Stromal cell of bone marrow (primary cell): Measurements from ENCODE around the gene FAM3C.
"Not testable (repeated sequence)": the region's sequence is repeated elsewhere in the genome, so short reads cannot be mapped to it uniquely, and the experiment has no call there.

Source experiments
- DNase-seq: peaks from one replicate; pipeline ENCODE4 v3.0.0-alpha.2; 2012; ENCODE audit warnings: low read depth

Gene FAM3C

GRCh38 chr7:121330053-121330833 is 65.9 kb downstream of the FAM3C start:
- DNase-seq: no peak

- DNase-seq: no peak
These were observed 66.7 kb downstream of the FAM3C start for GRCh38 chr7:121329191-121330052.

GRCh38 chr7:121328508-121329190 is 67.5 kb downstream of the FAM3C start, which contains the start of gene WNT16:
WNT16 (plus strand) TSS chr7:121329000; CDS start chr7:121329293, 293 bp downstream.
- no peak for DNase-seq

DNA sequence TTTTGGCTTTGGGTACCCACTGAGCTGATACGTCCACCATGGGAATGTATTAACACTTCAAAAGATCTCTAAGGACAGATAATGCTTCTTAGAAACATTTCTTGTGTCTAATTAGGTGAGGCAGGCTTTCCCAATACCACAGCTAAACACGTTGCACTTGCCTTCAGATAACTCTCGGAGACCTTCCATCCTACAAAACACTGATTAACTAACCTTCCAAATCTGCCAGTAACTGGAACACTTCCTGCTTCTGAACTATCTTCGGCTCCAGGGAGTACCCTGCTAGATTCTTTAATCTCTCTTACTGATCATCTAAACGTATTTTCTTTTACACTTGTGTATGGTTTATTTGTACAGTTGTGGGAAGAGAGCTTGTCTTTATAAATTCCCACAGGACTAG is 68.4 kb downstream of the FAM3C start:
- DNase-seq: no peak

GRCh38 chr7:121323515-121324302 is 72.4 kb downstream of the FAM3C start:
- DNase-seq: no peak

DNA sequence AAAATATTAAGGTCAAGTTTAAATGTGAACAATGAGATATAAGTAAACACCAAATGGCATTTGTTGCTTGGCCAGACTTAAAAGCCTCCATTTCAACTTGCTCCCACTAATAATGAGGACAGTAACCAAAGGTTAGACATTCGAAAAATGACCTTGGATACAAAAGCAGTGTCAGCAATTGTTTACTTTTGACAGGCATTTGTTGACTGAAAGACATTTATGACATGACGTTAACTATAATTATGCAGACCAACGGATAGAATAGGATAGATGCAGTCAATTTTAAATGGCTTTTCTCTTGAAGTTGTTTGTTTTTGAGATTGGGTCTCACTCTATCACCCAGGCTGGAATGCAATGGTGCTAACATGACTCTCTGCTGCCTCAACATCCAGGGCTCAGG is 73.6 kb downstream of the FAM3C start:
- no peak for DNase-seq

- not testable (repeated sequence) for DNase-seq
These were observed 80.9 kb downstream of the FAM3C start for GRCh38 chr7:121315170-121315569.

DNA sequence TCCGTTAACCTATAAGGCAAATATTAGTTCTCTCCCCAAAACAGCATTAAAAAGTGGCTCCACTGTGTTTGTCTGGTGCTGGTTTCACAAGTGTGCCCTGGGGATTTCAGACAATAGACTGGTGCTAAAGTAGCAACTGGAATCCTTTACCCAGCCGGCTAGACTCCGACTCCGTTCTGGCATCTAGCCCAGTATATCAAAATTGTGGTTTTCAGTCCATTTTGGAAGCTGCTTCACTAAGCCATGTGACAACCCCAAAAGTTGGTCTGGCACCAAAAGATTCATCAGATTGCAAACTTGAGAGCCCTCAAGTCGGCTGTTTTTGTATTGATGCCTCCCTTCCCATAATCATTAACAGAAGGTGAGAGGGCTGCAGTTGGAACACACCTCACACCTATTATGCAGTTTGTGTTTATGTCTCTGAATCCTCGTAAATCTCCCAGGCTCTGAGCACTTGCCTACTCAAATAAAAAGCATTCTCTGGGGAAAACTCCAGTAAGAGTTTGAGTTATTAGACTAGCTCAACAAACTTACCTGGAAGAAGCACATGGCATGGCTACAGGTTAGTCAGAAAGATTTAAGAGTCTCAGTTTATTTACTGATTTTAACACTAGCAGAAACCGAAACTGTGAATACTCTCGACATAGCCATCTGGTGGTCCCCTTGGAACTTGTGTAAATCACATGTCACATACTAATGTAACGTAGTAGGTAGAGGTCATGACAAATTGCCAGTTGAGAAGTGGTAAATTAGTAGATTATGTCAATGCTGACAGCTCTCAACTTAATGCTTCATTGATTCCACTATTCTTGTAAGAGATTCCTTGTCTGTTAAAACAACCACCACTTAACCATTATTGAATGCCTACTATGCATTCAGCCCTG is 82.1 kb downstream of the FAM3C start:
- DNase-seq: peak; percentile 83

GRCh38 chr7:121313220-121313792 is 82.8 kb downstream of the FAM3C start:
- peak; percentile 52 for DNase-seq

- no peak for DNase-seq
These were observed 89.0 kb downstream of the FAM3C start for GRCh38 chr7:121307021-121307574.

- DNase-seq: no peak
These were observed 89.5 kb downstream of the FAM3C start for GRCh38 chr7:121306565-121306964.

- no peak for DNase-seq
These were observed 91.0 kb downstream of the FAM3C start for GRCh38 chr7:121305109-121305508.

GRCh38 chr7:121304102-121304658 is 91.9 kb downstream of the FAM3C start:
- DNase-seq: no peak

DNA sequence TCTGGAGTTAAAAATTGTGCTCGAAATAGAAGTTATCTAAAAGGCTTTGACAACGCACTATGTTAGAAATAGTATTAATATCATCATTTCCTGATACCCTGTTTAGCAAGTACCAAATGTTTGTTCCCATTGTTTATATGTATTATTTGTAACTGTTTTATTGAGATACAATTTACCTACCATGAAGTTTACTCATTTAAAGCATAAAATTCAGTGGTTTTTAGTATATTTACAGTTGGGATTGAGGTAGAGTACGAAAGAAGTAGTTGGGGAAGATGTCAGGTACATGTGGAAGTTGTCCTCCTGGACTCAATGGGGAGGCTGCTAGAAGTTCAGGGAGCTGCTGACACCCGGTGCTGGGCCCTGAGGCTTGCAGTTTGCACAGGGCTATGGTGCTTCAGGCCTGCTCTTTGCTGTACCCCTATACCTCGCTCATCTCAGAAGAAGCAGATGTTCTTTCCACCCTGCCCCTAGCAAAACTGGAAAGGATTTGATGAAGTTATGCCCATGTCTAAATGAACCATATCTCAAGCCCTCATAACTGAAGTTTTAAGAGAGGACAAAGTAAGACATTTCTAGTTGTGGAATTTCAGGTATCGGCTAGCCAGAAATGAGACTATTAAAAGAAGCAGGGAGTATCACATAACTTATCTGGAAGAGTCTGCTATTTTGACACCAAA is 92.5 kb downstream of the FAM3C start:
- no peak for DNase-seq

DNA sequence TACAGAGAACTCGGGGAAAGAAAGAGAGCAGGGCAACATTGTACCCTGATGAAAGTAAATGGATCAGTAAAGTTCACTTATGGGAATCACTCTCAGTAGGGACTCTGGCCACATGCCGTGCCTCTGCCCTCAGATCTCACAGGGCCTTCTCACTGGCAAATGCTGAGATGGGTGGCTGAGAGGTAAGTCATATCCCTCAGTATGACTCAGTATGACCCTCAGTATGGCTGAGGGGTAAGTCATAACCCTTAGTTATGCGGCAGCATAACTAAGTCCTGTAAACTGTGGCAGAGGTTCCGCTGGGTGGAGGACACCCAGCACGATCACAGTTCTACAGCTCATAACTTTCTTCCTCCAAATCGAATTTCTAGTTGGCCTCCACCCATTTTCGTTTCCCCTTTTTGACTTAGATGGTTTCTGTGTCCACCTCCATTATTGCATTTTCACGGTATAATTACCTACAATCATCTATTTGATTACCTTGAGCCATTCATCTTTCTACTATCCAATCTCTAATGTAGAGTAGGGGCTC is 93.8 kb downstream of the FAM3C start:
- DNase-seq: no peak

DNA sequence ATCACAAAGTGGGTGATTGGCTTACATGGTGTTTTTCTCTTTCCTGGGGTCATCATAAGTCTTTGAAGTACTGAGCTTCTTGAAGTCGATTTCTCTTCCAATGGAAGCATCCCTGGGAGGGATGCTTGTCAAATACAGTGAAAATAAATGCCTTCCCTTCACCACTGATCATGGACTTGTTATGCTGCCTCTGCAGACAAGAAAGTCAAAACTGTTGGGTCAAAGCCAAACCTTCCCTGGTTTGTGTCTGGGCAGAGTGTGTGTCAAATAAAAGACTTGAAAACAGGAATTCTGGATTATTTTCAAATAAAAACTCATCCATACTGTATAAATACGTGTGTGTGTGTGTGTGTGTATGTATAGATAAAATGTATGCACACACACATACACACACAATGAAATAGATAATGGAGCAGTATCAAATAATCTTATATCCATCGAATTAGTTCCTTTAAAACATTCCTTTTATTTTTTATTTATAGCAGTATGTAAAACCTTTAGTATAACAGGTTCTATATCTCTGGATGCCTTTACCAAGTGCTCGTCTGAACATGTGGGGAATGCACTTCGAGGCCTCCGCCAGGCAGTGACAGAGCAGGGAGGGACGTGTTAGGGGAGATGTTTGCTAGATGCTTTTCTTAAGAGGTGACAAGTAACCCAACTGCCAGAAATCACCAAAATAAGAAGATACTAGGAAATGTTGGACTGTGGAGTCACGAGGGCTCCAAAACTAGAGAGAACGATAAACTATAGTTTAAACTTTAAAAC is 94.5 kb downstream of the FAM3C start:
- no peak for DNase-seq

- DNase-seq: no peak
These were observed 95.3 kb downstream of the FAM3C start for GRCh38 chr7:121300685-121301420.
